Stimulated activated CD4-positive, alpha-beta T cell treated with anti-CD3 and anti-CD28 coated beads, Interleukin-12 subunit alpha, Interleukin-12 subunit beta, amount 100 ng/mL, for 48 hours (primary cell): ENCODE measurements around the gene STK38.

Experiments
- DNase-seq, 3 donors: peaks; one replicate each; pipeline ENCODE4 v3.0.0-alpha.2; 2020; ENCODE audit warnings: low read depth in 2 of 3, low spot score in 1 of 3

The STK38 gene

DNA sequence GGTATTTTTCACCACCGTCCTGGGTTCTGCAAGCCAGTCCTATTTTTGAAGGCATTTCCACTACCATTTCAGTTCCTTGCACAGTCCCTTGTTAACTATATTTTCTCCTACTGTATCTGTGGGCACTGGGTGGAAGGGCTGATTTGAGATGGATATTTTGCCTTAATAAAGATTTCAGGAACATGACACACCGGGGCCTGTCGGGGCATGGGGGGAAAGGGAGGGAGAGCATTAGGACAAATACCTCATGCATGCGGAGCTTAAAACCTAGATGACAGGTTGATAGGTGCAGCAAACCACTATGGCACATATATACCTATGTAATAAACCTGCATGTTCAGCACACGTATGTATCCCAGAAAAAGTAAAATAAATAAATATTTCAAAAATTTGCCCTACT is 22.4 kb downstream of the STK38 start:
- no peak for DNase-seq

GRCh38 chr6:36523936-36524499 is 23.3 kb downstream of the STK38 start:
- no peak for DNase-seq

DNA sequence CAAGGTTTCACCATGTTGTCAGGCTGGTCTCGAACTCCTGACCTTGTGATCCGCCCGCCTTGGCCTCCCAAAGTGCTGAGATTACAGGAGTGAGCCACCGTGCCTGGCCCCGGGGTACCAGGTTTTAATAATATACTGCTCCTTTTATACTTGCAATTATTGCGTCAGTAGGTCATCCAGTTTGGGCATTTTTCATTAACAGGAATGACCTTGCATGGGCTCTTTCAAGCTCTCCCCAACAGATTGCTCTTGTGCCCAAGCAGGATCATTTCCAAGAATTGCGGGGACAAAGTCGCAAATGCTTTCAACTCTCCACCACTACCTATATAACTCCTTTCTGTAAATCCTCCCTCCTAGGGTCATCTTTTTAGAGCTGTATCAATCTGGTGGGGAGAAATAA is 23.8 kb downstream of the STK38 start:
- DNase-seq: no peak

GRCh38 chr6:36519352-36519751 is 27.9 kb downstream of the STK38 start:
- no peak for DNase-seq

DNA sequence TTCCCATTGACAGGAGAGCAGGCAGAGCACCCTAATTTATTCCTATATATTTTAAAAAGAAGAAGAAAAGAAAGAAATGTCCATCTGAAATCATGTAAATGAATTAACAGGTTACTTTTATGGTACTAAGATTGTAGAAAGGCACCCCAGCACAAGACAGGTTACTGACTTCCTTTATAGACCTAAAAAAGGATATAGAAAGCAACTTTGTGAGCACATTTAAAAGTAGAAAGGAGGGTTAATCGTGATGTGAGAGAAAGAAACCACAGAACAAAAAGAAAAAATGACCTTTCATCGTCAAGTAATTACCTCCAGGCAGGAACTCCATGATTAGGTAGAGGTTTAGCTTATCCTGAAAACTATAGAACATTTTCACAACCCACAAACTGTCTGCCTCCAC is 29.9 kb downstream of the STK38 start:
- no peak for DNase-seq

GRCh38 chr6:36516988-36517387 is 30.3 kb downstream of the STK38 start:
- DNase-seq: no peak

DNA sequence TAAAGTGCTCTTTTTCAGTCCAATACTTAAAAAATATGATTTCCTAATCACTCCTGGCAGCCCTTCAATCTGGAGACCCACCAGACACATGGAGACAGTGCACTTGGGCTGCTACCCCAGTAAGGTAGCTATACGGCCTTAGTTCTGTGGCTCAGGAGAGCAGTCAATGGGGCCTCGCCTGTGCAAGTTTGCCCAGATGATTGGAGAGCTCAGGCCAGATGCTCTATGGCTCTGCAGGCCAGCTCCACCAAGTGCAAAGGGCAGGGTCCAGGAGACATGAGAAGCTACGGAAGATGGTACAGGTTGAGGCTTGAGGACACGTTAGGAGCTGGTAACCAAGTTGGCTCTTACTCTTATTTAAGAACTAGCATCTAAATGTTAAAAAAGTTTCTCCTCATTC is 30.7 kb downstream of the STK38 start:
- no peak for DNase-seq

DNA sequence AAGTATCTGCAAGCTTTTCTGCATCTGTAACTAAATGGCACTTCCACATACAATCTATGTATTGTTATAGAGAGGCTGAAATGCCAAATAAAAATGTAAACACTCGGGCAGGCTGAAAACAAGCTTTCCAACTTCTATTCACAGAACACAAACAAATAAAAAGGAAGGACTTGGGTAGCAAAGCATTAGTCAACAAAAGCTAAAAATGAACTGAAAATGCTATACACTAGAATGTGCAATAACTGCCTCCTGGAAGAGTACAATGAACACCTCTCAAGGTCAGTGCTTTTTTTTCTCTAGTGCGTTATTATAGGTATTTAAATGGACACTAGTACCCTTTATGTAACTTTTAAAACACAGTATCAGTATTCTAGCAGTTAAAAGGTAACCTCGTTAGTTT is 31.4 kb downstream of the STK38 start:
- no peak for DNase-seq

DNA sequence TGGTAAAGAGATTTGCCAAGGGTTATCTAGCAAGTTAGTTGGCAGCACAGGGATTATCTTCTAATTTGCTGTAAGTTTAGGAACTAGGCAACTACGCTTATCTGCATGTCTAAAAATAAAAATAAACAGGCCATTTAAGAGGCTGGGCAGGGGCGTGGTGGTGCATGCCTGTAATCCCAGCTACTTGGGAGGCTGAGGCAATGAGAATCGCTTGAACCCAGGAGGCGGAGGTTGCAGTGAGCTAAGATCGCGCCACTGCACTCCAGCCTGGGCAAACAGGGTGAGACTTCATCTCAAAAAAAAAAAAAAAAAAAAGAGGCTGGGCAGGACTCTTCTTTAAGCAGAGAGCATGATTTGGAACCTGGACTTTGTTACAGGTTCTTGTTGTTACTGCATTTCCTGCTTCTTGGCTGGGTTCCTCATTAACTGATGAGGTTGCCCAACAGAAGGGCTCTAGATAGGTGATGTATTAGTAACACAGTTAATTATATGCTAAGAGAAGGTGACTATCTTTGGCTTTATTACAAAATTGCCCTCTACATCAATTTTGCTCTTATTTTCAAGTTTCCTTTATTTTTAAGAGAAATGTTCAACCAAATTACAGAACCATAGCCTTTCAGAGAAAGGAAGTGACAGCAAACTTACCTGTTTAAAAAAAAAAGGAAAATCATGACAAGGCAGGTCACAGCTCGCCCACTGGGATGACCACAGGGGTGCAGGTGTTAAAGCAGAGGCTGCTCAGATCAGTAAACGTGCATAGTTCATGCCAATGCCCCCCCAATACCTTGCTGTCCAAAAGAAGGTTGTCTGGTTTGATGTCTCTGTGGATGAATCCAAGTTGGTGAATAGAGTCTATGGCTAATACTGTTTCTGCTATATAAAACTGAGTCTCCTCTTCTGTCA is 32.5 kb downstream of the STK38 start:
- no peak for DNase-seq

DNA sequence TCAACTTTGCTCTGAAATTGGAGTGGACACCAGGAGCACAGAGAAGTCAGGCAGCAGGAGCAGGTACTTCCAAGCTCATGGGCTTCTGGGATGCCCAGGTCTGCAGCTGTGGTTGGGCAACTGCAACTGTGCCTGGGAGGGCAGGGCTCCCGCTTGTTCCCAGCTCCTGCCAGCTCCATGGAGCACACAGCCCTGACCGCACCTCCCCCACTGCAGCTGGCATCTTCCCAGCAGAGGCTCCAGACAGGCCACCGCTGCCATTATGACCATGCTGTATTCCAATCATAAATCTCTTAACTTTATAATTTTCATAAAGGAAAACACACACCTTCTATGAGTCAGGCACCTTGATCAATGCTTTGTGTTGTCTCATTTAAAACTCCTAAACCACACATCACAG is 36.9 kb downstream of the STK38 start:
- DNase-seq: no peak

DNA sequence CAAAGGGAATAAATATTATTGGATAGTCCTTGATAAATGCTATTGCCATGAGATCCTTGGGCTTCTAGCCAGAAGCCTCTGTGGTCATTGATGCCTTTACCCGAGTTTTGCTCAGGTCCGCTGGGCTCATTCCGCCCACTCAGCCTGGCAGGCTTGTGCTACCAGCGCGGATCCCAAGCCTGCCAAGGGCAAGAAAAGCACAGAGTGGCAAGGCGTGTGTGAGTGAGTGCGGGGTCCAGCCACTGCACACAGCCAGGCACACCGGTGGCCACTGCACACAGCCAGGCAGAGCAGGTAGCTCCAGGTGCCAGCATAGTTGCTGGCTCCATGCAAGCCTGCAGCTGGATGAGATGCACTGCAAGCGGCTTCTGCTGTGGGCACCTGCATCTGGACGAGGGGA is 38.7 kb downstream of the STK38 start:
- no peak for DNase-seq

- no peak for DNase-seq
Measured at GRCh38 chr6:36506611-36507010, 40.7 kb downstream of the STK38 start.

DNA sequence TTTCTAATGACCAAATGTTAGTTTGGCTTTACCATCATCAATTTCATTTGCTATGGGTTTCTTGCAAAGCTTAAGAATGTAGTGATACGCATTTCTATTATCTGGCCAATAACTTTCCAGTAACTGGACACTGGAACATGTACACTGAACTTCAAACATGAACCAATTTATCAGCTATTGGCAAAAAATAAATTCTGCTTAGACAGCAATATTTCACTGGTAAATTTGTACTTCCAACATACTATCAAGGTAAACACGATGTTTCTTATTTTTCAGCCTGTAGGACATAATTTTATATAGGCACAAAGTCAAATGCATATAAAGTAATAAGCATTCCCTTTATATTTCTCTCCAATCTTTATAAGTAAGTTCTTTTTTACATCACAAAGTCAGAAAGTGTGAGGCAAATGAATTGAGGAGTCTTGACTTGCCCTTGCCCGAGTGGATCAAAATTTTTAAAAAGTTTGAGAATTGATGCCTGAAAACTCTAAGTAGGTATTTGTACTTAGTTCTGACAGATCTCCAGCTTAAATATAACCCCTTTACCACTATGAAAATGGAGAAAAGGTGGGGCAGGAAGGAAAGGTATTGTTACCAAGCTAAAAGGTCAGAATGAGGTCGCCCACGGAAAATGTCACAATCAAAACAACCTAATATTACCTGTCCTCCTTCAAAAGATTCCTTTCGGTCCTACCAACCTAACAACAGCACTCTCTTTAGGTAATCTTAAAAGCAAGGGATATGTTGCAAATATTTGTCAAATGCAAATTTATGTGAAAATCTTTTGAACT is 41.3 kb downstream of the STK38 start:
- no peak for DNase-seq

DNA sequence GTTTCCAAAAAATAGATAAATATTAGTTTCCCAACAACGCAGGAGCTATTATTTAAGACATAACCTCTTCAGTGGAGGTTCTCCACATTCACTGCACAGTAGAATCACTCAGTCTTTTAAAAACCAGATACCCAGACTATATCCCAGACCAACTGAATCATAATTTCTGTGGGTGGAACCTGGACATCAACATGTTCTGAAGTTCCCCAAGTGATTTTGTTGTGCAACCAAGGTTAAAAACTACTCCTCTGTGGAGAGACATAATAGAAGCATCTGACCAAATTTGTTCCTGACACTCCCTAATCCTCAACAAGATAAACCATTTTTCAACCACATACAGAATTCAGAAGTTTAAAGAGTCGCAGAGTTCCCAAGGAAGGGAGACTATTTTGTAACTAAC is 42.3 kb downstream of the STK38 start:
- DNase-seq: no peak

- DNase-seq: no peak
Measured at GRCh38 chr6:36504181-36504580, 43.1 kb downstream of the STK38 start.

DNA sequence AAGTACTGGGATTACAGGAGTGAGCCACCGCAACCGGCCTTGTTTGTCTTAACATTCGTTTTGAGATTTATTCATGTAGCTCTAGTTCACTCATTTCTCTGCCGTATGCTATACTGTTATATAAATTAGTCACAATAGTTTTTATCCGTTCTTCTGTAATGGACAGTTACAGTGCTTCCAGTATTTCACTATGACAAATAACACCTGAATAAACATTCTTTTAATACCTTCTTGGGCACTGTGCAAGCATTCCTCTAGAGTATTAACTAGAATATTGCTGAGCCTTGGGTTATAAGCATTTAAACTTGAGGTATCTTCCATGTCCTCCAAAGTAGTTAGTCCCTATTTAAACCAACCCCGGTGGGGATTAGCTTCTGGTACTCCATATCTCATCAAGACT is 45.6 kb downstream of the STK38 start:
- no peak for DNase-seq

- DNase-seq: no peak
Measured at GRCh38 chr6:36499918-36500317, 47.4 kb downstream of the STK38 start.

DNA sequence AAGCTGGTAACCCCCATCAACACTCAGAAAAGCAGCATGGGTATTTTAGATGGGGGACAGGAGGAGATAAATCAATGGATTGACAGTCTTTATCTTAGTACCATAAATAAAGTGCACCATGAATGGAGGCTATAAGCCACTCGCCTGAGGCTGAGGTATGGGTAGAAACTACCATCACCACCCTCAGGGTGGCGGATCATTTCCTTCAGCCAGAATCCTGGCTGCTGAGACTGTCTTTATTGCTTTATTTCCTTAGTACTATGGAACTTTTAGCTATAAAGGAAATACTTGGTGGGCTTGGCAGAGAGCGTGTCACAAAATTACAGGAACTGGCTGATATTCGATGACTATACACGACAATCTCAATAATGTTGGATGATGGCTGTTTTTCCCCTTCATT is 52.2 kb downstream of the STK38 start:
- no peak for DNase-seq

DNA sequence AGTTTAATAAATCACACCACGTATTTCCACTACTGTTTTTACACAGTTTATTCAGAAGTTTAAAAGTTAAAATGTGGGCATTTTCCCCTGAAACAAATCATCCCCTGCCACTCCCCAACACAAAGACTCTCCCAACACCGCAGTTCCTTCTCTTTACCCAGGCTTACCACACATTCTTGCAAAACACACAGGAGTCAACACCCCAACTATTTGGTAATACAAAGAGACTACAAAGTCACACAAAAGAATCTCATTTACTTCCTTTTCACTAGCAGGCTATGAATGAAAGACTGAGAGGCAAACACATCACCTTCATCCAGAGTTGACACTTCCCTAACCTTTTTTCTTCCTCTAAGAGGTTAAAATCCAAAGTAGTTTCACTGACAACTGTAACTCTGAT is 53.4 kb downstream of the STK38 start:
- no peak for DNase-seq

DNA sequence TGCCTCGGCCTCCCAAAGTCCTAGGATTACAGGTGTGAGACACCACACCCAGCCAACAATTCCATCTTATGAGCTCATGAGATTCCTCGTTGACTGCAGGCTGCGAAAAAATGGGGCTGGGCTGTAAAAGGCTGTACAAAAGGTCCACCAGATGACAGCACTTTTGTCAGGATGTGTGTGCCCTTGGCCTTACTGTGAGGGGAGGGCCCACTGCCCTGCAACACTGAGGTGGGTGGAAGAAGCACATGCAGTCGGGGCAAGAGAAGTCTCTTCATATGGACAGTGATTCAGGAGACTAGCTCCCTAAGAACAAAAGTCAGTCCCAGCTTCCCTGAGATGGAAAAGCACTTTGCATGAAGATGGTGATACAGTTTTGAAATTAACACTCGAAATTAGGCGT is 54.0 kb downstream of the STK38 start:
- no peak for DNase-seq

DNA sequence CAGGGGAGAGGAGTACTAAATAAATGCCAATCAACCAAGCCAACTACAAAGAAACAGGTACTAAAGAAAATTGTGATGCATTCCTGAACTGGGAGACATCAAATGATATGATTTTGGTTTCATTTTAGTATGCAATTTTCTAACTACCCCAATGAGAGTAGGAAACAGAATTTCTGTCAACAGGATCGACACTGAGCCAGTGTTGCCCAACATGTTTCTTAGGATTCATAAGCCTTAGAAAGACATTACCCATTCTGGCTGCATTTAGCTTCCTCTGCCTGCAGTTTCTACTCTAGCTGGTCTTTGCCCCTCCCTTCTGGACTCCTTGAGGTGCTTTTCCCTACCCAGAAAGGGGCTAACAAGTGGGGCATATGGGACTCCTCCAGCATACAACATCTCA is 54.7 kb downstream of the STK38 start:
- no peak for DNase-seq

DNA sequence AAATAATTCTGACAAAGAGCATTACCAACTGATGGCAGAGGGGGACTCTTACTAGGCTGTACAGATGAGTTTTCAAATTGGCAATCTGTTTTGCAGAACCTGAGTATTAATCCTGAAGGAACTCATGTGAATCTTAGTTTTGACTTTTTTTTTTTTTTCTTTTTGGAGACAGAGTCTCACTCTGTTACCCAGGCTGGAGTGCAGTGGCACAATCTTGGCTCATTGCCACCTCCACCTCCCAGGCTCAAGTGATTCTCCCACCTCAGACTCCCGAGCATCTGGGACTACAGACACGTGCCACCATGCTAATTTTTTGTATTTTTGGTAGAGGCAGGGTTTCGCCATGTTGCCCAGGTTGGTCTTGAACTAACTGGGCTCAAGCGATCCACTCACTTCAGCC is 55.2 kb downstream of the STK38 start:
- DNase-seq: no peak
